HG03159 (cell line): ENCODE measurements around the gene P2RY12.

Source experiments
- ATAC-seq: cut with Tn5 transposase; IDR thresholded peaks from one replicate; pipeline ENCODE4 v1.9.1; 2021; ENCODE audit warnings: mild to moderate bottlenecking, moderate library complexity; ENCODE audit not compliant: unreplicated experiment

The P2RY12 gene

GRCh38 chr3:151384741-151385174, at the start of gene P2RY12:
P2RY12 (minus strand) TSS chr3:151384753; CDS start chr3:151338845, 45,908 bp downstream.
- ATAC-seq = peak; percentile 42

- no peak for ATAC-seq
Measured at GRCh38 chr3:151432616-151433372, 48.2 kb upstream of the P2RY12 start.

- no peak for ATAC-seq
Measured at GRCh38 chr3:151431940-151432339, 47.4 kb upstream of the P2RY12 start.

- ATAC-seq = no peak
Measured at GRCh38 chr3:151430821-151431484, 46.4 kb upstream of the P2RY12 start.

- no peak for ATAC-seq
Measured at GRCh38 chr3:151428386-151428785, 43.8 kb upstream of the P2RY12 start.

- ATAC-seq = peak; percentile 77
Measured at GRCh38 chr3:151426341-151426657, 41.7 kb upstream of the P2RY12 start.

- ATAC-seq = peak; percentile 28
Measured at GRCh38 chr3:151425627-151426340, 41.2 kb upstream of the P2RY12 start.

- no peak for ATAC-seq
Measured at GRCh38 chr3:151423091-151423490, 38.5 kb upstream of the P2RY12 start.

- ATAC-seq = peak; percentile 41
Measured at GRCh38 chr3:151421938-151422337, 37.4 kb upstream of the P2RY12 start.

GRCh38 chr3:151419806-151420205, 35.3 kb upstream of the P2RY12 start:
- ATAC-seq = no peak

GRCh38 chr3:151415289-151415688, 30.7 kb upstream of the P2RY12 start:
- ATAC-seq = no peak

GRCh38 chr3:151412989-151413388, 28.4 kb upstream of the P2RY12 start:
- no peak for ATAC-seq

GRCh38 chr3:151410891-151411559, 26.5 kb upstream of the P2RY12 start:
- ATAC-seq = no peak

GRCh38 chr3:151407928-151408327, 23.4 kb upstream of the P2RY12 start:
- ATAC-seq = no peak

GRCh38 chr3:151404316-151404715, 19.8 kb upstream of the P2RY12 start:
- ATAC-seq = peak; percentile 70

- no peak for ATAC-seq
Measured at GRCh38 chr3:151403246-151403645, 18.7 kb upstream of the P2RY12 start.

GRCh38 chr3:151402349-151402748, 17.8 kb upstream of the P2RY12 start:
- ATAC-seq = no peak

GRCh38 chr3:151400341-151400740, 15.8 kb upstream of the P2RY12 start:
- ATAC-seq = no peak

GRCh38 chr3:151398895-151399294, 14.3 kb upstream of the P2RY12 start:
- no peak for ATAC-seq

GRCh38 chr3:151395806-151396205, 11.3 kb upstream of the P2RY12 start:
- no peak for ATAC-seq

- ATAC-seq = no peak
Measured at GRCh38 chr3:151394611-151395010, 10.1 kb upstream of the P2RY12 start.
